ENCODE measurements around the gene FFAR2. TPM values are rescaled to one million over a fixed set of nuclear protein-coding genes. Genes with fewer than 3 reads are reported as not detected.
"Not testable (repeated sequence)": the region's sequence is repeated elsewhere in the genome, so short reads cannot be mapped to it uniquely, and the experiment has no call there.

FFAR2 gene
- total RNA-seq, 1 experiment from 2014 or later, result not detected

DNA sequence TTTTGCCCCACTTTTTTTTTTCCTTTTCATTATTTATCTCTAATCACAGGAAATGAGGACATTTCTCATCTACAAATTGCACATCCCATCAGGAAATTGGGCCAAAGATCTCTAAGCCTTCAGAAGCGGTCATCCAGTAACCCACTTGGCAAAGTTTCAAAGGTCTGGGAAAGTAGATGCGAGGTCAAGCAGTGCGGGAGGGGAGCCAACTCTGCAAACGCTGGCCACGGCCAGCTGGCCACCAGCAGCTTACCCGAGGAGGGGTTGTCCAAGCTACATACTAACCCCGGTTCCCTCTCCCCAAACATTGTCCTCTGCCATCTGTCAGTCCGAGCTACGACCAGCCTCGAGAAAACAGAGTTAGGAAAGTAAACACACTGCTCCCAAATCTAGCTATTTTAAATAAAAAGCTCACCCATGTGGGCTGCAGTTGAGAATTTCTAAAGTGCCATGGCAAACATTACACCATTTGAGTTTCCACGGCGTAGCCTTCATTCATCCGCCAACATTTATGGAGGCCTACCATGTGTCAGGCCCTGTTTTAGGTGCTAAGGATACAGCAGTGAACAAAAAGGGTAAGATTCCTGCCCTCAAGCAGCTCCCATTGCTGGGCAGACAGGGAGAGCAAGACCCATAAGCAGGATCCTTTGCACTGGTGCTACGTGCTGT lies 11.5 kb downstream of the FFAR2 start:
- H3K9ac ChIP-seq (ENCODE audit: low read length), result no peak overlapping the region
- ChIA-PET POLR2A (ENCODE audit: unreplicated experiment) (no interaction called here), CTCF (interaction anchor here (0.6 kb wide), 1 partner anchor 137 kb away, joined by 7 read pairs; no protein-coding TSS in a partner anchor)
- TF ChIP-seq, protein P1, sequence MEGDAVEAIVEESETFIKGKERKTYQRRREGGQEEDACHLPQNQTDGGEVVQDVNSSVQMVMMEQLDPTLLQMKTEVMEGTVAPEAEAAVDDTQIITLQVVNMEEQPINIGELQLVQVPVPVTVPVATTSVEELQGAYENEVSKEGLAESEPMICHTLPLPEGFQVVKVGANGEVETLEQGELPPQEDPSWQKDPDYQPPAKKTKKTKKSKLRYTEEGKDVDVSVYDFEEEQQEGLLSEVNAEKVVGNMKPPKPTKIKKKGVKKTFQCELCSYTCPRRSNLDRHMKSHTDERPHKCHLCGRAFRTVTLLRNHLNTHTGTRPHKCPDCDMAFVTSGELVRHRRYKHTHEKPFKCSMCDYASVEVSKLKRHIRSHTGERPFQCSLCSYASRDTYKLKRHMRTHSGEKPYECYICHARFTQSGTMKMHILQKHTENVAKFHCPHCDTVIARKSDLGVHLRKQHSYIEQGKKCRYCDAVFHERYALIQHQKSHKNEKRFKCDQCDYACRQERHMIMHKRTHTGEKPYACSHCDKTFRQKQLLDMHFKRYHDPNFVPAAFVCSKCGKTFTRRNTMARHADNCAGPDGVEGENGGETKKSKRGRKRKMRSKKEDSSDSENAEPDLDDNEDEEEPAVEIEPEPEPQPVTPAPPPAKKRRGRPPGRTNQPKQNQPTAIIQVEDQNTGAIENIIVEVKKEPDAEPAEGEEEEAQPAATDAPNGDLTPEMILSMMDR (conservative IDR thresholded peaks at IDR 0.05; ENCODE audit: low read depth, low read length), result no peak
- TF ChIP-seq EZH2 (IDR thresholded peaks at IDR 0.05; ENCODE audit: low read length, unreplicated experiment) (no peak), EZH2phosphoT487 (IDR thresholded peaks at IDR 0.05; ENCODE audit: borderline replicate concordance, low read length) (no peak)
- H3F3A ChIP-seq (ENCODE audit: low read length, unreplicated experiment), result no peaks in the 10 kb centered on the region
- intact Hi-C loops (cut with micrococcal nuclease), result no loop called here
- H3K9me3 ChIP-seq (ENCODE audit: low read length), result no peaks in the 10 kb centered on the region
- H3K79me2 ChIP-seq (ENCODE audit: low read length), result no peaks in the 10 kb centered on the region
- H4K20me1 ChIP-seq (ENCODE audit: low read length), result no peaks in the 10 kb centered on the region
- H3K9me2 ChIP-seq (replicated peaks; ENCODE audit: low read length), result no peaks in the 10 kb centered on the region
- no peak for ATAC-seq
- H3K4me3 ChIP-seq (ENCODE audit: low read length), result no peak overlapping the region
- no peak for DNase-seq
- BruUV-seq (replicated peaks), result no TSS peak
- H3K4me1 ChIP-seq (ENCODE audit: insufficient read depth, low read length), result no peaks in the 10 kb centered on the region
- no peak overlapping the region for H2AFZ ChIP-seq (ENCODE audit: low read length)
- peaks cover 6% of the 10 kb centered on the region for H3K27me3 ChIP-seq (ENCODE audit: low read length)
- no peak overlapping the region for H3K4me2 ChIP-seq (ENCODE audit: low read length)
- H3K36me3 ChIP-seq (ENCODE audit: low read depth, low read length), result no peaks in the 10 kb centered on the region
- H3K27ac ChIP-seq (ENCODE audit: low read length), result no peak overlapping the region

DNA sequence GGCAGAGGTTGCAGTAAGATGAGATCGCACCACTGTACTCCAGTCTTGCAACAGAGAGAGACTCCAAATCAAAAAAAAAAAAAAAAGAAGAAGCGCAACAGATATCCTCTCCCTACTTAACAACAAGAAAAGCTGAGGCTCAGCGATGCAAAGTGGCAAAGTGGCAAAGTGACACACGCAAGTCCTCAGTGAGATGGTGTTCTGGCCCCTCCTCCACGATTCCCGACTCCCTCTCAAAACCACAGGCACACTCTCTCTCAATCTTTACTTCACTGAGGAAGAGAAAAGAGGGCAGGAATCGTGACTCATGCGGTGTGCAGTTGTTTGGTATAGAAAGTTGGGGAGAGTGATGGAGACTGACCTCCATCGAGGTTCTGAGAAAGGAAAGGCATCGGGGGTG lies 12.6 kb downstream of the FFAR2 start:
- DNase-seq (no peak), ATAC-seq (no peak)
- Histone ChIP-seq H3K27me3 (ENCODE audit: low read length) (peaks cover 6% of the 10 kb centered on the region), H3K4me2 (ENCODE audit: low read length) (no peak overlapping the region), H3F3A (ENCODE audit: low read length, unreplicated experiment) (no peaks in the 10 kb centered on the region), H3K9me3 (ENCODE audit: low read length) (no peaks in the 10 kb centered on the region), H3K9me2 (replicated peaks; ENCODE audit: low read length) (no peaks in the 10 kb centered on the region), H2AFZ (ENCODE audit: low read length) (no peak overlapping the region), H3K79me2 (ENCODE audit: low read length) (no peaks in the 10 kb centered on the region), H3K36me3 (ENCODE audit: low read depth, low read length) (no peaks in the 10 kb centered on the region), H3K27ac (ENCODE audit: low read length) (no peak overlapping the region), H4K20me1 (ENCODE audit: low read length) (no peaks in the 10 kb centered on the region), H3K4me3 (ENCODE audit: low read length) (no peak overlapping the region), H3K4me1 (ENCODE audit: insufficient read depth, low read length) (no peaks in the 10 kb centered on the region), H3K9ac (ENCODE audit: low read length) (no peak overlapping the region)
- intact Hi-C loops (cut with micrococcal nuclease), result no loop called here
- ChIA-PET POLR2A (ENCODE audit: unreplicated experiment) (no interaction called here), CTCF (no interaction called here)
- no TSS peak for BruUV-seq (replicated peaks)
- TF ChIP-seq EZH2 (IDR thresholded peaks at IDR 0.05; ENCODE audit: low read length, unreplicated experiment) (no peak), EZH2phosphoT487 (IDR thresholded peaks at IDR 0.05; ENCODE audit: borderline replicate concordance, low read length) (no peak)
- TF ChIP-seq, protein P1 (conservative IDR thresholded peaks at IDR 0.05; ENCODE audit: low read depth, low read length), result no peak

DNA sequence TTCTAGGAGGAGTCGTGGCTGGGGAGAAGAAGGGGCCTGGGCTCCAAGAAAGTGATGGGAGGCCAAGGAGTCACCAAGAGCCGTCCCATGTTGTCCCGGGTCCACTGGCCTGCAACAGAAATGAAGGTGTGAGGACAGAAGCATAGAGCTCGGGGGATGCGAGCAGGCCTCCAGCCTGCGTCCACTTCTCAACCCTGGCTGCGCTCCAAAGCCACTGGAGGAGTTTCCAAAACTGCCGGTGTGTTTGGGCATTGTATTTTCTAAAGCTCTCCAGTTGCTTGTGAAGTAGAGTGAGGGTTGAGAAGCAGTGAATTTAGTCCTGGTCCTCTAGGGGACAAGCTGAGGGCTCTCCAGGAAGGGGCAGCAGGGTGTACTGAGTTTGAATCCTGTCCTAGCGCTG lies 13.0 kb downstream of the FFAR2 start:
- Histone ChIP-seq H4K20me1 (ENCODE audit: low read length) (no peaks in the 10 kb centered on the region), H3K4me3 (ENCODE audit: low read length) (no peak overlapping the region), H3K36me3 (ENCODE audit: low read depth, low read length) (no peaks in the 10 kb centered on the region), H3K9me3 (ENCODE audit: low read length) (no peaks in the 10 kb centered on the region), H3K4me1 (ENCODE audit: insufficient read depth, low read length) (no peaks in the 10 kb centered on the region), H3K79me2 (ENCODE audit: low read length) (no peaks in the 10 kb centered on the region), H3K27ac (ENCODE audit: low read length) (no peak overlapping the region), H3K4me2 (ENCODE audit: low read length) (no peak overlapping the region), H3F3A (ENCODE audit: low read length, unreplicated experiment) (no peaks in the 10 kb centered on the region), H3K27me3 (ENCODE audit: low read length) (peaks cover 6% of the 10 kb centered on the region), H3K9ac (ENCODE audit: low read length) (no peak overlapping the region), H3K9me2 (replicated peaks; ENCODE audit: low read length) (no peaks in the 10 kb centered on the region), H2AFZ (ENCODE audit: low read length) (no peak overlapping the region)
- TF ChIP-seq, protein P1 (conservative IDR thresholded peaks at IDR 0.05; ENCODE audit: low read depth, low read length), result no peak
- TF ChIP-seq EZH2 (IDR thresholded peaks at IDR 0.05; ENCODE audit: low read length, unreplicated experiment) (no peak), EZH2phosphoT487 (IDR thresholded peaks at IDR 0.05; ENCODE audit: borderline replicate concordance, low read length) (no peak)
- DNase-seq, result no peak
- BruUV-seq (replicated peaks), result no TSS peak
- CTCF ChIA-PET, result no interaction called here
- intact Hi-C loops (cut with micrococcal nuclease), result no loop called here
- no peak for ATAC-seq
- POLR2A ChIA-PET (ENCODE audit: unreplicated experiment), result no interaction called here

DNA sequence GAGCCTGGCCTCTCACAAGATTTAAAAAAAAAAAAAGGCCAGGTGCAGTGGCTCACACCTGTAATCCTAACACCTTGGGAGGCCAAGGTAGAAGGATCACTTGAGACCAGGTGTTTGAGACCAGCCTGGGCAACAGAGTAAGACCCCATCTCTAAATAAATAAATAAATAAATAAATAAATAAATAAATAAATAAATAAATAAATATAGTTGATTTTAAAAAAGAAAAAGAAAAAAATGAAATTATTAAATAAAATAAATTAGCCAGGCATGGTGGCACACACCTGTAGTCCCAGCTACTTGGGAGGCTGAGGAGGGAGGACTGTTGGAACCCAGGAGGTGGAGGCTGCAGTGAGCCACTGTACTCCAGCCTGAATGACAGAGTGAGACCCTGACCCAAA lies 13.7 kb downstream of the FFAR2 start:
- H3K79me2 ChIP-seq (ENCODE audit: low read length); CTCF ChIA-PET: not testable (repeated sequence)

More for the DNA sequence above, 13.7 kb downstream of the FFAR2 start:
- H3K9me3 ChIP-seq (ENCODE audit: low read length); H3K27me3 ChIP-seq (ENCODE audit: low read length); H3K4me1 ChIP-seq (ENCODE audit: insufficient read depth, low read length); intact Hi-C loops (cut with micrococcal nuclease); H3K4me2 ChIP-seq (ENCODE audit: low read length); POLR2A ChIA-PET (ENCODE audit: unreplicated experiment); H3K4me3 ChIP-seq (ENCODE audit: low read length); ATAC-seq; H3K9me2 ChIP-seq (replicated peaks; ENCODE audit: low read length); H3F3A ChIP-seq (ENCODE audit: low read length, unreplicated experiment); BruUV-seq (replicated peaks); H3K36me3 ChIP-seq (ENCODE audit: low read depth, low read length); H3K27ac ChIP-seq (ENCODE audit: low read length); H3K9ac ChIP-seq (ENCODE audit: low read length); DNase-seq; H4K20me1 ChIP-seq (ENCODE audit: low read length); H2AFZ ChIP-seq (ENCODE audit: low read length): not testable (repeated sequence)

Data from PC-3 (cell line).